ENCODE results near the gene ANTXR2. TPM values are rescaled to one million over a fixed set of nuclear protein-coding genes. Genes with fewer than 3 reads are reported as not detected.

ANTXR2 gene
- total RNA-seq, 1 donor from 2014 or later = 28.3 TPM

DNA sequence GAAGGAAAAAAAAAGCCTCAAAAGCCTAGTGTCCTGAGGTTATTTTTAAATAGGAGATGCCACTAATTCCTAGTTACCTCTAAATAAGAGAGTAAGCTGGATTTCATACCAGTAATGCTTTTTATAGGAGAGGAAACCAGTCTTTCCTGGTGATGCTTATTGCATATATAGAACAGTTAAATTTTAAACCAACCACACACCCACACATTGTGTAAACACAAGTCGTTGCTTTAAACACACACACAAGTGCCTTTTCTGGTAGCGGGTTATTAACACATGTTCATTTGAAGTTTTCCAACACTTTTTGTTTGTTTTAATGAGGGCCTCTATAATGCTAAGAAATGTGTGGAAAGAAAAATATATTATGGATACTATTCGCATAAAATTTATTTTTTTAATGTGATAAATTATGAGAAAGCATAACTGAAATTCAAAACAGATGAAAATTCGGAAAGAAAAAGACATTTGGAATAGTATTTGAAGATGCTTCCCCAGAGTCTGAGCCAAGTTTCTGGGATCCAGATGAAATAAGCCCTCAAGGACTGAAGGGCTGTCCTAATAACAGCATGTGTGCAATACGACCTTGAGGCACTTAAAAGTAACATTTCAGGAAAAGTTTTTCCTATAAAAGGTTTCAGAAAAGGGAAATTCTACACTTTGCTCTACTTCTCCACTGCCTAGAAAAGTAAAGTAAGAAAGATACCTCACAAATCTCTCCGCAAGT lies 2.0 kb downstream of the ANTXR2 start:
- Histone ChIP-seq H3K4me3 (peak overlapping the region; percentile 76), H3K4me2 (peak overlapping the region; percentile 74), H4K20me1 (ENCODE audit: low read depth) (no peaks in the 10 kb centered on the region), H2AFZ (replicated peaks) (peak overlapping the region; percentile 63), H3K36me3 (no peaks in the 10 kb centered on the region), H3K27me3 (peaks cover 27% of the 10 kb centered on the region), H3K9me3 (ENCODE audit: low read depth) (no peaks in the 10 kb centered on the region), H3K27ac (no peak overlapping the region), H3K9ac (no peak overlapping the region), H3K4me1 (peaks cover 11% of the 10 kb centered on the region), H3K79me2 (ENCODE audit: low read depth) (no peaks in the 10 kb centered on the region), H3F3A (ENCODE audit: low read depth) (peaks cover 23% of the 10 kb centered on the region)
- Mint-ChIP-seq H3K4me1 (peaks cover 15% of the 10 kb centered on the region), H3K36me3 (peaks cover 20% of the 10 kb centered on the region), H3K4me3 (peak overlapping the region; percentile 98), H3K27ac (no peak overlapping the region), H3K9me3 (no peaks in the 10 kb centered on the region), H3K27me3 (ENCODE audit: insufficient read depth, low read depth) (peaks cover 6% of the 10 kb centered on the region)
- TF ChIP-seq, protein P1, sequence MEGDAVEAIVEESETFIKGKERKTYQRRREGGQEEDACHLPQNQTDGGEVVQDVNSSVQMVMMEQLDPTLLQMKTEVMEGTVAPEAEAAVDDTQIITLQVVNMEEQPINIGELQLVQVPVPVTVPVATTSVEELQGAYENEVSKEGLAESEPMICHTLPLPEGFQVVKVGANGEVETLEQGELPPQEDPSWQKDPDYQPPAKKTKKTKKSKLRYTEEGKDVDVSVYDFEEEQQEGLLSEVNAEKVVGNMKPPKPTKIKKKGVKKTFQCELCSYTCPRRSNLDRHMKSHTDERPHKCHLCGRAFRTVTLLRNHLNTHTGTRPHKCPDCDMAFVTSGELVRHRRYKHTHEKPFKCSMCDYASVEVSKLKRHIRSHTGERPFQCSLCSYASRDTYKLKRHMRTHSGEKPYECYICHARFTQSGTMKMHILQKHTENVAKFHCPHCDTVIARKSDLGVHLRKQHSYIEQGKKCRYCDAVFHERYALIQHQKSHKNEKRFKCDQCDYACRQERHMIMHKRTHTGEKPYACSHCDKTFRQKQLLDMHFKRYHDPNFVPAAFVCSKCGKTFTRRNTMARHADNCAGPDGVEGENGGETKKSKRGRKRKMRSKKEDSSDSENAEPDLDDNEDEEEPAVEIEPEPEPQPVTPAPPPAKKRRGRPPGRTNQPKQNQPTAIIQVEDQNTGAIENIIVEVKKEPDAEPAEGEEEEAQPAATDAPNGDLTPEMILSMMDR (IDR thresholded peaks at IDR 0.05) = no peak
- no peak for TF ChIP-seq EZH2phosphoT487 (IDR thresholded peaks at IDR 0.05)
- TF ChIP-seq EZH2 (IDR thresholded peaks at IDR 0.05) = no peak
- no peak for DNase-seq (ENCODE audit: low spot score)

DNA sequence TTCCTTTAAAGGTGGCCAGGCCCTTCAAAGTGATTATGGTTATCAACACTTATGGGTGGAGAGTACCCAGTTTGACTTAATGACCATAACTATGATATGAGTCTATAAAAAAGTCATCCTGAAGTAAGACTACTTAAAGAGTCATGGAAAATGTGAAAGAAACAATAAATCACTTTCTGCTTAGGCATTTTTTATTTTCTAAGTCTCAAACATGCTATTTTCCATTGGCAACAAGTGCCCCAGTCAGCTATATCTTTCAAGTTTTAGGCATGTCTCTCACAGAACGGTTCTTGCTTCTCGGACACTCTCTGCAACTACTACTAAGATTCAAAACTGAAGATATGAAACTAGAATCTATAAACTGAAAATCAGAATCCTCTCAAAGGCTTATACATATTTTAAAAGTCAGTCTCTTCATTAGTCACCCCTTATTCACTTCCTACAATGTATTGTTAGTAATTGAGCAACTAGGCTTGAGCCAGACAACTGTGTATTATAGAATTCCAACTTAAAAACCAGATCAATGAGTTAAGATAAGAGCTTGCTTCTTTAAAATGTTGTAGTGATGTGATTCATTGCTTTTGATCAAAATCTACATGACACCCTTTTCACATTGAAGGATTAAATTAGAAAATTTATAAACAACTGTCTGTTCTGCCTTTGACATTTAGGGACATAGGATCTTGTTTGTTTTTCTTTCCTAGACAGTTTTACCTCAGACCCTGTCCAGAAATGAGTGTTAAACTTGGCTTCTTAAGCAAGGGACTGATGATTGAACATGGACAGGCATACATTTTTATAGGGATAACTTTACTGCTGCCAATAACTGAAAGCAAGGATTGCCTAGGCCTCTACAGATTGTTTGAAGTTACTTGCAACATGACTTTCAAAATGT lies 2.9 kb downstream of the ANTXR2 start:
- Mint-ChIP-seq H3K27me3 (ENCODE audit: insufficient read depth, low read depth) (peaks cover 5% of the 10 kb centered on the region), H3K9me3 (no peaks in the 10 kb centered on the region), H3K4me3 (no peak overlapping the region), H3K4me1 (peaks cover 15% of the 10 kb centered on the region), H3K36me3 (peaks cover 22% of the 10 kb centered on the region), H3K27ac (no peak overlapping the region)
- Histone ChIP-seq H3K79me2 (ENCODE audit: low read depth) (no peaks in the 10 kb centered on the region), H3K9me3 (ENCODE audit: low read depth) (no peaks in the 10 kb centered on the region), H3K4me3 (no peak overlapping the region), H3K9ac (no peak overlapping the region), H3F3A (ENCODE audit: low read depth) (peaks cover 23% of the 10 kb centered on the region), H4K20me1 (ENCODE audit: low read depth) (no peaks in the 10 kb centered on the region), H3K4me2 (no peak overlapping the region), H3K27me3 (peaks cover 26% of the 10 kb centered on the region), H3K36me3 (no peaks in the 10 kb centered on the region), H2AFZ (replicated peaks) (no peak overlapping the region), H3K4me1 (peaks cover 11% of the 10 kb centered on the region), H3K27ac (no peak overlapping the region)
- TF ChIP-seq EZH2 (IDR thresholded peaks at IDR 0.05) (no peak), EZH2phosphoT487 (IDR thresholded peaks at IDR 0.05) (no peak)
- TF ChIP-seq, protein P1 (IDR thresholded peaks at IDR 0.05) = no peak
- DNase-seq (ENCODE audit: low spot score) = no peak

DNA sequence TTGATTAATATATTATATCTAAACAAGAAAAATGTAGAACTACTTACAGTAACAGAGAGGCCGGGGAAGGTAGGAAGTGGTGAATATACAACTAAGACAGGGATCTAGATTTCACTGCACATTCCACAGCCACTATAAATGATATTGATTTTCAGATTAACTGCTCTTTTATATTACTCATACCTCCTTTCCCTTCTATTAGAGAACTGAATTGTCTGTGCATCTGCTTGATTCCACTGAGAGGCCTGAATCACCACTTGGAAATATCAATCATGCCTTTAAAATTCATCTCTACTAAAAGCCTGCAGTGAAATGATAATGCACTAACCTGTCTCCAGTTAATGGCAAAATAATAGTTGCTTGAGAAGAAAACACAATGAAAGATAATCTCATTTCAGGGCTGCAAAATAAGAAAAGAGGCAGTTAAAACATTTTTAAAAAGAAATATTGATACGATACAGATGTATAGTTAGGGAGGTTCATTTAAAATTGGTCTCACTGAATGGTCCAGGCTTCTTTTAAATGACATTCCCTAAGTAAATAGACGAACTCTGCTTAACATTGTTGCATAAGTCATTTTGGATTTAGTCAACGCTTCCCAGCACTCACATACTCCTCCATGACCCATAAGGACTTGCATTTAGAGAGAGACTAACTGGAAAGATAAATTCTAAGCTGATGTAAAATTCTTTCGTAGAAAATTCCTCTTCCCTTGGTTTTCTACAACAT lies 3.8 kb downstream of the ANTXR2 start:
- TF ChIP-seq, protein P1 (IDR thresholded peaks at IDR 0.05) = no peak
- TF ChIP-seq EZH2phosphoT487 (IDR thresholded peaks at IDR 0.05) = no peak
- no peak for TF ChIP-seq EZH2 (IDR thresholded peaks at IDR 0.05)
- H3K79me2 ChIP-seq (ENCODE audit: low read depth) = no peaks in the 10 kb centered on the region
- no peaks in the 10 kb centered on the region for H3K9me3 Mint-ChIP-seq

More for the DNA sequence above, 3.8 kb downstream of the ANTXR2 start:
- peaks cover 27% of the 10 kb centered on the region for H3K36me3 Mint-ChIP-seq
- Histone ChIP-seq H3K4me3 (no peak overlapping the region), H3K9me3 (ENCODE audit: low read depth) (no peaks in the 10 kb centered on the region), H3F3A (ENCODE audit: low read depth) (peaks cover 23% of the 10 kb centered on the region), H3K27me3 (peaks cover 20% of the 10 kb centered on the region), H2AFZ (replicated peaks) (no peak overlapping the region), H3K36me3 (peaks cover 3% of the 10 kb centered on the region), H3K27ac (no peak overlapping the region), H3K9ac (no peak overlapping the region), H4K20me1 (ENCODE audit: low read depth) (peaks cover 2% of the 10 kb centered on the region), H3K4me2 (no peak overlapping the region), H3K4me1 (peaks cover 11% of the 10 kb centered on the region)
- peaks cover 15% of the 10 kb centered on the region for H3K4me1 Mint-ChIP-seq
- no peak overlapping the region for H3K4me3 Mint-ChIP-seq
- peaks cover 3% of the 10 kb centered on the region for H3K27me3 Mint-ChIP-seq (ENCODE audit: insufficient read depth, low read depth)
- H3K27ac Mint-ChIP-seq = no peak overlapping the region
- DNase-seq (ENCODE audit: low spot score) = no peak

All from neural progenitor cell (in vitro differentiated cells).